NCI-H2196 (cell line): ENCODE measurements around the gene BAIAP2.

ENCODE experiments used
- DNase-seq: peaks from one replicate; lab custom pipeline; 2025; ENCODE audit not compliant: unreplicated experiment; lab: John Stamatoyannopoulos, UW

The BAIAP2 gene

GRCh38 chr17:81102869-81103268 is 67.9 kb downstream of the BAIAP2 start:
- DNase-seq: no peak

GRCh38 chr17:81103379-81103778 is 68.4 kb downstream of the BAIAP2 start:
- no peak for DNase-seq

- no peak for DNase-seq
Measured at GRCh38 chr17:81106716-81107115, 71.8 kb downstream of the BAIAP2 start.

- no peak for DNase-seq
Measured at GRCh38 chr17:81108220-81108619, 73.3 kb downstream of the BAIAP2 start.

- DNase-seq: no peak
Measured at GRCh38 chr17:81109957-81110356, 75.0 kb downstream of the BAIAP2 start.

- no peak for DNase-seq
Measured at GRCh38 chr17:81110488-81111040, 75.6 kb downstream of the BAIAP2 start.

GRCh38 chr17:81111066-81111465 is 76.1 kb downstream of the BAIAP2 start:
- DNase-seq: no peak

GRCh38 chr17:81112450-81112849 is 77.5 kb downstream of the BAIAP2 start:
- DNase-seq: no peak

- no peak for DNase-seq
Measured at GRCh38 chr17:81113158-81113724, 78.3 kb downstream of the BAIAP2 start.

GRCh38 chr17:81114351-81115093 is 79.6 kb downstream of the BAIAP2 start:
- no peak for DNase-seq

GRCh38 chr17:81115219-81115618 is 80.3 kb downstream of the BAIAP2 start:
- no peak for DNase-seq

GRCh38 chr17:81115749-81116464 is 81.0 kb downstream of the BAIAP2 start:
- DNase-seq: no peak

GRCh38 chr17:81116704-81117103 is 81.8 kb downstream of the BAIAP2 start:
- peak; percentile 26 for DNase-seq

- DNase-seq: no peak
Measured at GRCh38 chr17:81117672-81118198, 82.8 kb downstream of the BAIAP2 start.

- DNase-seq: no peak
Measured at GRCh38 chr17:81118308-81119221, 83.6 kb downstream of the BAIAP2 start.

GRCh38 chr17:81119223-81120148 is 84.5 kb downstream of the BAIAP2 start:
- peak; percentile 72 for DNase-seq

GRCh38 chr17:81120149-81120484 is 85.2 kb downstream of the BAIAP2 start:
- no peak for DNase-seq

- DNase-seq: no peak
Measured at GRCh38 chr17:81120695-81121621, 86.0 kb downstream of the BAIAP2 start.
